Subcutaneous adipose tissue (tissue), 4 donors: ENCODE results near the gene STK32B. TPM values are rescaled to one million over a fixed set of nuclear protein-coding genes. Genes with fewer than 3 reads are reported as not detected.

ENCODE experiments used
- CTCF ChIP-seq: fragments of 450-650 bp; IDR thresholded peaks from one replicate; pipeline ENCODE4 v1.5.1; 2016; ENCODE audit warnings: low read depth, mild to moderate bottlenecking, control low read depth, antibody characterized with exemption, moderate library complexity
- total RNA-seq, 4 donors: library from RNA; depleted of rRNA; stranded (reverse); fragments of >200 nt; gene quantifications; one replicate each; pipeline ENCODE4 v1.1.0, GENCODE V29; 2016

Gene STK32B
- total RNA-seq, 4 donors from 2014 or later: 1.3 to 3.2 (median 2.3) TPM

DNA sequence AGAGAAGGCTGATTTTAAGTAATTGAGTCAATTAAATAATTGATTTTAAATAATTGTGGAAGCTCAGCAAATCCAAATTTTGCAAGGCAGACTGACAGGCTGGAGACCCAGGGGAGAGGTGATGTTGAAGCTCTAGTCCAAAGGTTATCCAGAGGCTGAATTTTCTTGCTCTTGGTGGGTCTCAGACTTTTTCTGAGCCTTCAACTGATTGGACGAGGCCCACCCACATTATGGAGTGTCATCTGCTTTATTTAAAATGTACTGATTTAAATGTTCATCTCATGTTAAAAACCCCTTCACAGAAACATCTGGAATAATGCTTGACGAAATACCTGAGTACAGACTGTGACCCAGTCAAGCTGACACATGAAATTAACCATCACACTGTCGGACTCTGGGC is 20.4 kb upstream of the STK32B start:
- TF ChIP-seq CTCF: no peak

GRCh38 chr4:5032813-5033212 is 18.5 kb upstream of the STK32B start:
- TF ChIP-seq CTCF: no peak

DNA sequence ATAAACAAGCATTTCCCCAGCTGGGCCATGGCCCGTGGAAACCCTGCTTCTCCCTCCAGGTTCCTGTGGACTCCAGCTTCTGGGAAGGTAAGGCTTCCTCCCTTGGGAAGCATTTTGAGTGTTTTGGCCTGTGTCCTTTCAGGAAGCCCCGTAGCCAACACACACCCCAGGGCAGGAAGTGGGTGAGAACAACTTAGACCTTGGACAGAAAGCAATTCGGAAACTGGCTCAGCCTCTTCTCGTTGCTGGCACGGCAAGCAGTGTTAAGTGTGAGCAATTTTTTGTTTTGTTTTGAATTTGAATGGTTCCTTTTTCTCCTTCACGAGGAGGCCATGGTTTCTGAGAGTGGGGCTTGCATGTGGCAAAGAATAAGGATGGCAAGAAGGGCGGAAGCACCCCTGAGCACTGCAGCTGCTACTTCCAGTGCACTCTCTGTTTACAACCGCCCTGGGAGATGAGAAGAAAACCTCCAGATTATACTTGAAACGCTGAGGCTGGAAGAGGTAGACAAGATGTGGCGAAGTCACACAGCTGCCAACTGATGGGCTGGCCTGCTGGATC is 17.9 kb upstream of the STK32B start:
- TF ChIP-seq CTCF: no peak

GRCh38 chr4:5034206-5034605 is 17.1 kb upstream of the STK32B start:
- no peak for TF ChIP-seq CTCF

- TF ChIP-seq CTCF: no peak
These were observed 15.0 kb upstream of the STK32B start for GRCh38 chr4:5036239-5036638.

DNA sequence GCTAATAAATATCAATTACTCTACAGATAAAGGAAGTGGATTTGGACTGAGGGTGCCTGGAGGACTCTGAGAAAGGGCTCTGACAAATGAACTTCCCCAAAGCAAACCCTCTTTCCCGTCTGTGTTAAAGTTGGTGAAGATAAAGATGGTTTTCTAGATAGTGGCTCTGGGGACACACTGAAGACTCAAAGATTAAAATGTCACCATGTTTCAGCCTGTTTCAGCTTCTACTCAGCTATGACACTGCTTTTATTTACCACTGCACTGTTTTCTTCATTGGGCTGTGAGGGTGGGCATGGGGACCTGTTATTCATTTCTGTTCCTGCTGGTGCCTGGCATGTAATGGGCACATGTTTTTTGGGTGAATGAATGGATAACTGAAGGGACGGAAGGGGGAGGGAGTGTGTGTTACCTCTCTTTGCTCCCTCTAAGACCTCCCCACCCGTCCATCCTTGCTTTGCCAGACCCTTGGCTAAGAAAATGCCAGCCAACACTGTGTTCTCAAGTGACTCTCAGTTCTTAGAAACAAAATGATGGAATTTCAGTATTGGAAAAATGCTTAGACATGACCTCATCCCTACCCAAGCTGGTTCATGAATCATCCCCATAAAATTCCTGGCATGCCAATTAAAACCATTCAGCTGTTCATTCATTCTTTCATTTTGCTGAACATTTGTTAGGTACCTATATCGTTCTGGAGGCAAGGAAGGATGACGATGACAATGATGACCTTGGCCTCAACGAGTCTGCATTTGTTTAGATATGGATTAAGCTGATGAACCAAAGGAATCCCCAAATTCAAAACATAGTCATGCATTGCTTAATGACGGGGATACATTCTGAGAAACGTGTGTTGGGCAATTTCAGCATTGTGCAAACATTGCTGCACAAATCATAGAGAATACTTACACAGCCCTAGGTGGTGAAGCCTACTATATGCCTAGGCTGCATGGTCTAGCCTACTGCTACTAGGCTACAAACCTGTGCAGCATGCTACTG is 13.4 kb upstream of the STK32B start:
- TF ChIP-seq CTCF: no peak

DNA sequence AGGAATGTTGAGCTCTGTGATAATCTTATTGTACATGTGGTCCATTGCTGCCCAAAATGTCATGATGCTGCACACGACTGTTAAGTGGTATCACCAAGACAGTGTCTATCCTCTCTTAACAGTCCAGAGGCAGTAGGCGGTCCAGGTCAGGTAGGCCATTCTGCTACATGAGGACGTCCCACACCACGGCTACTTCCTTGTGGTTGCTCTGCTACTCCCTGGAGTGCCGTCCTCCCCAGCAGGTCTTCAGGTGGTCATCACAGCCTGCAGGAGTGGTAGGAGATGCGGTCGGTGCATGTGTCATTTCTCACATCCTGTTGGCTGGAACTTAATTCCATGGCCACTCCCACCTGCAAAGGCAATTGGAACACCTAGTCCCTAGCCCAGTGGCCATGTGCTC is 11.5 kb upstream of the STK32B start:
- no peak for TF ChIP-seq CTCF
